Esophagus (tissue), 2 donors: Measurements from ENCODE around the gene C1QTNF8. TPM values are rescaled to one million over a fixed set of nuclear protein-coding genes. Genes with fewer than 3 reads are reported as not detected.

Experiments
- H3K27ac ChIP-seq, 2 donors: one replicate each; pipeline ENCODE4 v1.5.1; 2013; ENCODE audit warnings: low read depth in 2 of 2, mild to moderate bottlenecking in 2 of 2, inconsistent platforms in 1 of 2, low read length in 1 of 2, moderate library complexity in 1 of 2
- H3K27me3 ChIP-seq, 2 donors: one replicate each; pipeline ENCODE4 v1.6.1; 2013; ENCODE audit warnings: low read length in 2 of 2, control low read depth in 1 of 2, mild to moderate bottlenecking in 1 of 2; ENCODE audit not compliant: insufficient read depth in 2 of 2, control insufficient read depth in 1 of 2
- H3K36me3 ChIP-seq, 2 donors: one replicate each; pipeline ENCODE4 v1.6.1; 2013; ENCODE audit warnings: low read length in 1 of 2; ENCODE audit not compliant: control insufficient read depth in 2 of 2, insufficient read depth in 2 of 2
- H3K4me1 ChIP-seq, 2 donors: one replicate each; pipeline ENCODE4 v1.6.1; 2013; ENCODE audit warnings: low read length in 1 of 2; ENCODE audit not compliant: control insufficient read depth in 2 of 2, insufficient read depth in 2 of 2
- H3K4me3 ChIP-seq, 2 donors: one replicate each; pipeline ENCODE4 v1.5.1; 2013; ENCODE audit warnings: low read length in 2 of 2, mild to moderate bottlenecking in 2 of 2, low read depth in 1 of 2, moderate library complexity in 1 of 2
- H3K9me3 ChIP-seq, 2 donors: one replicate each; pipeline ENCODE4 v1.6.1; 2013; ENCODE audit warnings: mild to moderate bottlenecking in 2 of 2, low read depth in 1 of 2, low read length in 1 of 2, moderate library complexity in 1 of 2; ENCODE audit not compliant: control insufficient read depth in 2 of 2, insufficient read depth in 1 of 2
- WGBS, 2 donors: extraction: QIAGEN DNeasy Blood & Tissue Kit; methylation state at CpG; one replicate each; pipeline ENCODE4 v1.1.7; 2013; 5-methylcytosine and 5-hydroxymethylcytosine counted together
- polyA plus RNA-seq, 2 donors: library from polyadenylated mRNA; stranded (reverse); fragments of 200-250 nt; gene quantifications; one replicate each; pipeline ENCODE4 v1.2.3, GENCODE V29; 2013
- donor health status: healthy with polysubstance abuse.
- donor health status: Bipolar disorder and iron deficiency.

Gene C1QTNF8, protein sequence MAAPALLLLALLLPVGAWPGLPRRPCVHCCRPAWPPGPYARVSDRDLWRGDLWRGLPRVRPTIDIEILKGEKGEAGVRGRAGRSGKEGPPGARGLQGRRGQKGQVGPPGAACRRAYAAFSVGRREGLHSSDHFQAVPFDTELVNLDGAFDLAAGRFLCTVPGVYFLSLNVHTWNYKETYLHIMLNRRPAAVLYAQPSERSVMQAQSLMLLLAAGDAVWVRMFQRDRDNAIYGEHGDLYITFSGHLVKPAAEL
- polyA plus RNA-seq: not detected

DNA sequence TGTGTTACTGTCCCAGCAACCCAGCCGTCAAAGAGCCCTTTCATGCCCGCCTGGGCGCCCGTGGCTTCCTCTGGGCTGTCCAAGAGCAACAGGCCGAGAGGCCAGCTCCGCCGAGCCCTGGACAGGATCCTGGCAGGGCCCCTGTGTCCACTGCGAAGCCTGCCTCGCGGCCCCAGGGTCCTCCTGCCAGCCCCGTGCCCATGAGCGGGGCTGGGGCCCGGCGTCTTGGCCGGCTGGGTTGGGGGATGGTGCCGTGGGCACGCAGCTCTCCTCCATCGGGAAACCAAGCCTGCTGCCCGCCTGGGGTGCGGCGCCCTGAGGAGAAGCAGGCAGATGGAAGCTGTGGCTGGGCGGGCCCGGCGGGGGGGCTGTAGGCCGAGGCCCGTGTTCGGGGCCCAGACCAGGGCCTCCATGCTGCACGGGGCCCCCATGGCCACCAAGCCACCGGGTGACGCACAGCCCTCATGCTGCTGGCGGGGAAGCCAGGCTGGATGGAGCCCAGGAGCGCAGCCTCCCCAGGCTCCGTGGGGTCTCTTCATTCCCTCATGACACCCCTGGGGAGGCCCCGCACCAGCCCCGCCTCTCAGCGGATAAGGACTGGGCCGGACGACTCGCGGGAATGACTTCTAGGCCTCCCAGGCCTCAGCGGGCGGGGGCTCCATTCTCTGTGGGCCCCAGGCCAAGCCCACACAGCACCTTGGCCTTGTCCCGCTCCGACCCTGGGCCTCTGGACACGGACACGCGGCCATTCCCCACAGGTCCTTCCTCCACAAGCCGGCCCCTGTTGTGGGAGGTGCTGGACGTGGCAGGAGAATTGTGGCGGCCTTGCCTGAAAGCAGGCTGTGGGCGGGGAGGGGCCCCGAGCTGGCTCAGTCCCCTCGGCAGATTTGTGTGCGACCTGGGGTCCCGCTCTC is at the start of gene C1QTNF8:
Gene C1QTNF8, minus strand, starts transcription at position 76 of the 914 bp plus-strand sequence. CDS start 1,322 bp downstream, outside the sequence.
- WGBS, 2 donors: 59 to 65% methylated on average over 48 to 55 of the region's 55 CpGs
- Histone ChIP-seq H3K36me3 (no peaks in the 10 kb centered on the region), H3K27ac (no peak within 1 kb of the TSS), H3K4me3 (no peak within 1 kb of the TSS), H3K4me1 (peaks cover 0 to 3% of the 10 kb centered on the region in 2 donors), H3K9me3 (peaks cover 0 to 5% of the 10 kb centered on the region in 2 donors), H3K27me3 (no peaks in the 10 kb centered on the region)

DNA sequence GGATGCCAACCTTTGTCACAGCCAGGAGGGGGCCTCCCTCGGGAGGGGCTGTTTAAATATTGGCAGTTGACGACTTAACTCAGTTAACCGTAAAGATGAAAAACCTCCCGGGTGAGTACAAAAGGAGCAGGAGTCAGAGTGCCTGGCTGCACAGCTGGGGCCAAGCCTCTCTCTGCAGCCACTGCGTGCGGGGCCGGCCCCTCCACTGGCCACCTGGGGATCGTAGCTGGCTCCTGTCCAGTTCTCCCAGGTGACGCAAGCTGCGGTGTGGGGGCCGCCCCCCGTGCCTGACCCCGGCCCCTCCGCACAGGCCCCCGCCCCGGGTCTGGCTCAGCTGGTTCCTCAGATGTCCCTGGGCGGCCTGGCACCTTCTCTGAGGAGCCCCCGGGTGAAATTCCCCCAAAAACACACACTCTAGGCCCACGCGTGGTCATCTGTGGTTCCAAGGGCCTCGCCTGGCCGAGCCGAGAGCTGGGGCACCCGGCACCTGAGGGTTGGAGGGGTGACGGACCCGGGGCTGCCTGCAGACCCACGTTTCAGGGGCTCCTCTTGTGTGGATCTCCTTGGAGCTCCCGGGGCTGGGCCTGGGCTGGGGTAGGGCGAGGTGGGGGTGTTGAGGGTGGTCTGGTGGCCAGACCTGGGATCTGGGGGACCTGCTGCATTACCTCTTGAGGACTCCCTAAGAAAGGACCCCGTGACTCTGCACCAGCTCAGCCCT is 49.5 kb upstream of the C1QTNF8 start:
- H3K36me3 ChIP-seq: no peaks in the 10 kb centered on the region
- no peak overlapping the region for H3K4me3 ChIP-seq
- no peaks in the 10 kb centered on the region for H3K27me3 ChIP-seq
- no peaks in the 10 kb centered on the region for H3K4me1 ChIP-seq
- peaks cover 0 to 8% of the 10 kb centered on the region in 2 donors for H3K9me3 ChIP-seq
- 51 to 59% methylated on average over 30 of the region's 30 CpGs for WGBS, 2 donors
- H3K27ac ChIP-seq: no peak overlapping the region

DNA sequence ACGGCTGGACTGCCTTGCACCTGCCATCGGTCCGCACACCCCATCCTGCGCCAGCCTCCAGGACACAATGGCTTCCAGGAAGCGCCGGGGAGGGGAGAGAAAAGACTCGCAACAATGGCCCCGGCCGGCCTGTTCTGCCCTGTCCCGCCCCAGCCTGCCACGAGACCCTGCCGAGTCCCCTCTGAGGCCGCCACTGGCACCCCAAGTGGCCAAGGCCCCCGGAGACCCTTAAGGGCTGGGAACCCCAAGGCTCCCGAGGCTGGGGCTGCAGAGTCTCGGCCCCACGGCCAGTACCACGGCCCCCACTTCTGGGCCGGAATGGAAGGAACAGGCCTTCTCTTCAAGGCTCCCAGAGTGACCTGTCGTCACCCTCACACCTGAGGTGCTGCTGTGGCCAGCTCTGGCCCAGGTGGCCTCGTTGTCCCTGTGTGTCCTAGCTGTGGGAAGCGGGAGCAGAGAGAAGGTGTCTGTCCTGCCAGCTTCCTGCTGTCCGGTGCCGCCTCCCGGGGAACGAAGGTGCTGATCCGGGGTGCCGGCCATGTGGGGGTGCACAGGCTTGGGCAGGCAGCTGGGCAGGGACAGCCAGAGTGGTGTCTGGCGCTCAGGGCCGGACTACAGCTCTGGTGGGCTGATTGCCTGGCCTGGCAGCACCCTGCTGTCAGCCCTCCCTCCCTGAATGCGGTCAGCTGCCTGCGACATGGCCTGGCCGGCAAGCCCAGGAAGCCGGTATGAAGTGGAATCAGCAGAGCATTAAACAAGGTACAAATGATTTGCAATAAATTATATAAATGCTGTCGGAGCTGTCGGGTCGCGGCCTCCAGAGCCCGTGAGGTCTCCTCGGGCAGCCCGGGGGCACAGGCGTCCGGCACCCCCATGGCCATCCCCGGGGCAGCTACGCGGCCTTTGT is 48.7 kb upstream of the C1QTNF8 start:
- Histone ChIP-seq H3K4me3 (no peak overlapping the region), H3K9me3 (peaks cover 0 to 5% of the 10 kb centered on the region in 2 donors), H3K36me3 (no peaks in the 10 kb centered on the region), H3K27ac (no peak overlapping the region), H3K27me3 (no peaks in the 10 kb centered on the region), H3K4me1 (no peaks in the 10 kb centered on the region)
- WGBS, 2 donors: 72 to 73% methylated on average over 41 to 46 of the region's 46 CpGs

DNA sequence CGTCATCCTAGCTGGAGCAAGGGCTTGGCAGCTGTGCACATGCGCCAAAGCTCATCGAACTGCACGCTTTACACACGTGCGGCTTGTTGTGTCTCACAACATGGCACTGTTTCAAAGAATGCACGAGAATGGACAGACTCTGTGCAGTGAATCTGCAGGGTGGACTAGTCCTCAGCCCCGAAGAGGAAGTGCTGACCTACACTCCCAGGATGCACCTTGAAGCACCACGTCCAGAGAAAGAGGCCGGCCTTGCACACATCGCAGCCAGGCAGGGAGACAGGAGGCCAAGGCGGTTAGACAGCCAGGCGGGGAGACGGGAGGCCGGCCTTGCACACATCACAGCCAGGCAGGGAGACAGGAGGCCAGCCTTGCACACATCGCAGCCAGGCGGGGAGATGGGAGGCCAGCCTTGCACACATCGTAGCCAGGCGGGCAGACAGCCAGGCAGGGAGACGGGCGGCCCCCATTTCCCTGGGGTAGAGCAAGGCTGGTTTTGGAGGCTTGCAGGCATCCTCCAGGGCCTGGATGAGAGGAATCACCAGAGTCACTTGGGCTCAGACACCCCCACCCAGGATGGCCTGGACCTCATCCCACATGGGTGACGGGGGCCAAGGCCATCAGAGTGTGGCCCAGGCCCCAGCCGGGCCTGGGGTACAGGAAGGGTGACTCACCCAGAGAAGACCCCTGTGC is 47.9 kb upstream of the C1QTNF8 start:
- H3K4me3 ChIP-seq: no peak overlapping the region
- no peaks in the 10 kb centered on the region for H3K27me3 ChIP-seq
- H3K4me1 ChIP-seq: no peaks in the 10 kb centered on the region
- WGBS, 2 donors: 76 to 83% methylated on average over 23 of the region's 23 CpGs
- H3K9me3 ChIP-seq: peaks cover 0 to 5% of the 10 kb centered on the region in 2 donors
- no peaks in the 10 kb centered on the region for H3K36me3 ChIP-seq
- H3K27ac ChIP-seq: no peak overlapping the region

DNA sequence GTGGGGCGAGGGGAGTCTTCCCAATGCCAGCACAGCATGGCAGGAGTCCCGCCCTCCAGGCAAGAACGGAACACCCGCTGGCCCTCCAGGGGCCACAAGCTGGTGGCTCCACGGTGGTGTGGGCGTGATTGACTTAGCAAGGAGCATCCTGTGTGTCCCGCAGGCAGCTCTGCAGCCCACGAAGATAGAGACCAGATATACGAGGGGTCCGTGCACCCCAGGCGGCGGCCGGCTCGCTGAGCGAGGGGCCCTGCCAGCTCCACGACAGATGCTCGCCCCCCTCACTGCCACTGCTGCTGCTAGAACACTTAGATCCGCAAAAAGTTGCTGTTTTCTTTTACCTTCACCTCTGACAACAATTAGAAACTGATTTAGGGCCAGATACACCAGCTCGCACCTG is 46.9 kb upstream of the C1QTNF8 start:
- Histone ChIP-seq H3K36me3 (no peaks in the 10 kb centered on the region), H3K4me1 (no peaks in the 10 kb centered on the region), H3K9me3 (peaks cover 0 to 5% of the 10 kb centered on the region in 2 donors), H3K4me3 (no peak overlapping the region), H3K27me3 (no peaks in the 10 kb centered on the region), H3K27ac (no peak overlapping the region)
- WGBS, 2 donors: 73 to 75% methylated on average over 19 of the region's 19 CpGs

DNA sequence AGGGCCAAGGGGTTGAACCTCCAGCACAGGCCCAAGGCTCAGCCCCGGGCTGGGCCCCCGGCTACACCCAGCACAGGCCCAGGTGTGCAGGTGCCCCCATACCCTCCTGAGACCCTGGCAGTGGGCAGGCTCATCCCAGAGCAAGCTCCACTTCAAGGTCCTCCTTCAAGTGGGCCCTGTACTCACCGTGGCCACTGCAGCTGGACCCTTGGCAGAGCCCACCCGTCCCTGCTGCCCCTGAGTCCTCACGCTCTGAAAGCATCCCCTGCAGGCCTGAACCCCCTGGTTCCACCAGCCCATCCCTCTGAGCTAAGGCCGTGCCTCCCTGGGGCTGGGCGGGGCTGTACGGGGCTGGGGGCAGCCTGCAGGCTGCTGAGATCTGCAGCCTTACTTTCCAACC is 45.7 kb upstream of the C1QTNF8 start:
- Histone ChIP-seq H3K4me3 (no peak overlapping the region), H3K36me3 (no peaks in the 10 kb centered on the region), H3K27me3 (no peaks in the 10 kb centered on the region), H3K9me3 (peaks cover 0 to 2% of the 10 kb centered on the region in 2 donors), H3K27ac (no peak overlapping the region), H3K4me1 (no peaks in the 10 kb centered on the region)
- 76 to 77% methylated on average over 8 of the region's 8 CpGs for WGBS, 2 donors

DNA sequence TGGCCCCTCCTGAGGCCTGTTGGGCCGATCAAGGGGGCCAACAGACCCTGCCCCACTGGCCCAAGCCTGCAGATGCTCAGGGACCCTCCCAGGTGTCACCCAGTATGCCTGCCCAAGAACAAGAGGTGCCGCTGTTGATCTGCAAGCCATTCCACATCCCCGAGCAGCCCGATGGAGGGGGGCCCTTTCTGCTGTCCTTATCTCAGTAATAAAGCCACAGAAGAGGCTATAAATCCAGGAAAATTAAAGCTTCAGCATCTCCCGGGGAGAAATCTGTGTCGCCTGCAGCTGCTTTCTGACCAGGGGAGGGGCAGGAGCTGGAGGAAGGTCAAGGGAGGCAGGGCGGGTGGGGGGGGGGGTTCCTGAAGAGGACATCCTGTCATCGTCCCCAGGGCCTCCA is 45.1 kb upstream of the C1QTNF8 start:
- peaks cover 0 to 2% of the 10 kb centered on the region in 2 donors for H3K9me3 ChIP-seq
- no peak overlapping the region for H3K4me3 ChIP-seq
- 55 to 58% methylated on average over 8 of the region's 8 CpGs for WGBS, 2 donors
- H3K36me3 ChIP-seq: no peaks in the 10 kb centered on the region
- no peaks in the 10 kb centered on the region for H3K27me3 ChIP-seq
- H3K4me1 ChIP-seq: no peaks in the 10 kb centered on the region
- H3K27ac ChIP-seq: no peak overlapping the region

DNA sequence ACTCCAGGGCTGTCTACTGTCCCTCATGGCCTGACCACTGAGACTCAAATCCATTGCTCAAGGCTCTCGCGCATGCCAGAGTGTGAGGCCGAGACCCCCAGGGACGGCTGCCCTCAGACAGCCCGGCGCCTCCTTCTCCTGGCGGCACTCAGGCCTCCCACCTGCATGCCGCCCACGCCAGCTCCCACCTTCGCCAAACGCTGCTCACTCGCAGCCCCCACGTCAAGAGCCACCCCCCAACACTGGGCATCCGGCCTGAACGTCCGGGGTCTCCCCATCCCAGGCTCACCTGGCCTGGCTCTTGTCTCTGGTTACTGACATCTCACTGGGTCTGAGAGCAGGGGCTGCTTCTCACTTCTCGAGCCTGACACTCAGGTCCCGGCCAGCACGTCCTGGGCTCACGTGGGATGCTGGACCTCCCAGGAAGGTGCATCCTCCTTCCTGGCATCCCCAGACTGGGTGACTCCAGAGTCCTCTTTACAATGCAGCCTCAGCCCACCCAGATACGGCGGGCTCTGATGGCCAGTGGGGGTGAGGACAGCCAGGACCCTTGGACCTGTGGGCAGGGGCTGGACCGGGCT is 44.6 kb upstream of the C1QTNF8 start:
- WGBS, 2 donors: 86% methylated on average over 23 of the region's 23 CpGs
- no peak overlapping the region for H3K27ac ChIP-seq
- no peaks in the 10 kb centered on the region for H3K36me3 ChIP-seq
- peaks cover 0 to 5% of the 10 kb centered on the region in 2 donors for H3K9me3 ChIP-seq
- no peak overlapping the region for H3K4me3 ChIP-seq
- no peaks in the 10 kb centered on the region for H3K4me1 ChIP-seq
- H3K27me3 ChIP-seq: no peaks in the 10 kb centered on the region
